DOHH2 (cell line): Measurements from ENCODE around the gene EXOSC7.

Experiments used
- EZH2phosphoT487 ChIP-seq: fragments of 200-600 bp; sonication (generic); IDR thresholded peaks from 2 replicates; pipeline ENCODE4 v1.6.1; 2017; ENCODE audit warnings: borderline replicate concordance, mild to moderate bottlenecking, antibody characterized with exemption, low read length, moderate library complexity, mixed read lengths
- TF ChIP-seq, protein P1 (sequence below): fragments of 200-600 bp; sonication (generic); IDR thresholded peaks from one replicate; pipeline ENCODE4 v1.5.1; 2014; ENCODE audit warnings: antibody characterized with exemption, mild to moderate bottlenecking, low read depth, low read length; ENCODE audit not compliant: poor library complexity, severe bottlenecking

GRCh38 chr3:44974416-44974815 lies 1.6 kb upstream of the EXOSC7 start:
- TF ChIP-seq, protein P1, sequence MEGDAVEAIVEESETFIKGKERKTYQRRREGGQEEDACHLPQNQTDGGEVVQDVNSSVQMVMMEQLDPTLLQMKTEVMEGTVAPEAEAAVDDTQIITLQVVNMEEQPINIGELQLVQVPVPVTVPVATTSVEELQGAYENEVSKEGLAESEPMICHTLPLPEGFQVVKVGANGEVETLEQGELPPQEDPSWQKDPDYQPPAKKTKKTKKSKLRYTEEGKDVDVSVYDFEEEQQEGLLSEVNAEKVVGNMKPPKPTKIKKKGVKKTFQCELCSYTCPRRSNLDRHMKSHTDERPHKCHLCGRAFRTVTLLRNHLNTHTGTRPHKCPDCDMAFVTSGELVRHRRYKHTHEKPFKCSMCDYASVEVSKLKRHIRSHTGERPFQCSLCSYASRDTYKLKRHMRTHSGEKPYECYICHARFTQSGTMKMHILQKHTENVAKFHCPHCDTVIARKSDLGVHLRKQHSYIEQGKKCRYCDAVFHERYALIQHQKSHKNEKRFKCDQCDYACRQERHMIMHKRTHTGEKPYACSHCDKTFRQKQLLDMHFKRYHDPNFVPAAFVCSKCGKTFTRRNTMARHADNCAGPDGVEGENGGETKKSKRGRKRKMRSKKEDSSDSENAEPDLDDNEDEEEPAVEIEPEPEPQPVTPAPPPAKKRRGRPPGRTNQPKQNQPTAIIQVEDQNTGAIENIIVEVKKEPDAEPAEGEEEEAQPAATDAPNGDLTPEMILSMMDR: no peak
- TF ChIP-seq EZH2phosphoT487: no peak
